ENCODE results near the gene AFAP1. TPM values are rescaled to one million over a fixed set of nuclear protein-coding genes. Genes with fewer than 3 reads are reported as not detected.

The AFAP1 gene
- total RNA-seq, 4 donors from 2014 or later = 25.1 to 56.9 (median 26.4) TPM

DNA sequence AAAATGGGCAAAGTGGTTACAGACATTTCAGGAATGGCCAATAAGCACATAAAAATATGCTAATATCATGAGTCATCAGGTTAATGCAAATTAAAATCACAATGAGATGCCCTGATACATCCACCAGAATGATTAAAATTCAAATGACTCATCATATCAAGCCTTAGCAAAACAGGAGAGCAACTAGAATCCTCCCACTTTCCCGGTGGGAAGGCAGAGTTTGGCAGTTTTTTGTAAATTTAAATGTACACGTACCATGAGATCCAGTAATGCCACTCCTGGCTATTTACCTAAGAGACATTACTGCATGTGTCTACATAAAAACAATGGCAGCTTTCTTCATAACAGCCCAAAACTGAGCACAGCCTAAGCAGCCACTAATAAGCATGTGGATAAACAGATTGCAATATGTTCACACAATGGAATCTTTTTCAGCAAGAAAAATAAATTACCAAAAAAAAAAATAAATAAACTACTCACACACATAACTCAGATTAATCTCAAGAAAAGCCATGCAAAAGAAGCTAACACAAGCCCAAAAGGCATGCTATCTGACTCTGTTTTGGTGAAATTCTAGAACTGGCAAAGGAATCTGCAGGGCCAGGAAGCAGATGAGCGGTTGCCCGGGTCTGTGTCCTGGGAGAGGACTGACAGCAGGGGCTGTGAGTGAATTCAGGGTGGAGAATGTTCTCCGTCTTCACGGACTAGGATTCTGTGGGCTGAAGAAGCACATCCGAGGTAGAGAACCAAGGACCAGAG is 48.8 kb downstream of the AFAP1 start:
- in situ Hi-C loops (cut with MboI; ENCODE audit: low pct_ligation_motif_present in 1 of 4, low pct_unique_long_range_greater_than_20kb in 1 of 4, low sequenced_read_pairs in 3 of 4) = no loop called here
- peaks cover 0 to 3% of the 10 kb centered on the region in 2 donors for H3K9me3 ChIP-seq
- no peaks in the 10 kb centered on the region for H3K27me3 ChIP-seq
- peaks cover 11 to 40% (median 22%) of the 10 kb centered on the region in 4 donors for H3K4me1 ChIP-seq
- H3K27ac ChIP-seq = peak overlapping the region; percentile 37 to 66 (median 48)
- TF ChIP-seq EP300 (IDR thresholded peaks at IDR 0.05; ENCODE audit: low read depth) (no peak), POLR2A (IDR thresholded peaks at IDR 0.05) (no peak), POLR2AphosphoS5 (IDR thresholded peaks at IDR 0.05) (no peak)
- TF ChIP-seq, protein P1, sequence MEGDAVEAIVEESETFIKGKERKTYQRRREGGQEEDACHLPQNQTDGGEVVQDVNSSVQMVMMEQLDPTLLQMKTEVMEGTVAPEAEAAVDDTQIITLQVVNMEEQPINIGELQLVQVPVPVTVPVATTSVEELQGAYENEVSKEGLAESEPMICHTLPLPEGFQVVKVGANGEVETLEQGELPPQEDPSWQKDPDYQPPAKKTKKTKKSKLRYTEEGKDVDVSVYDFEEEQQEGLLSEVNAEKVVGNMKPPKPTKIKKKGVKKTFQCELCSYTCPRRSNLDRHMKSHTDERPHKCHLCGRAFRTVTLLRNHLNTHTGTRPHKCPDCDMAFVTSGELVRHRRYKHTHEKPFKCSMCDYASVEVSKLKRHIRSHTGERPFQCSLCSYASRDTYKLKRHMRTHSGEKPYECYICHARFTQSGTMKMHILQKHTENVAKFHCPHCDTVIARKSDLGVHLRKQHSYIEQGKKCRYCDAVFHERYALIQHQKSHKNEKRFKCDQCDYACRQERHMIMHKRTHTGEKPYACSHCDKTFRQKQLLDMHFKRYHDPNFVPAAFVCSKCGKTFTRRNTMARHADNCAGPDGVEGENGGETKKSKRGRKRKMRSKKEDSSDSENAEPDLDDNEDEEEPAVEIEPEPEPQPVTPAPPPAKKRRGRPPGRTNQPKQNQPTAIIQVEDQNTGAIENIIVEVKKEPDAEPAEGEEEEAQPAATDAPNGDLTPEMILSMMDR (IDR thresholded peaks at IDR 0.05) = no peak
- no peak overlapping the region for H3K4me3 ChIP-seq
- WGBS, 2 donors (ENCODE audit: low coverage in 1 of 2) = 31 to 51% methylated on average over 6 to 7 of the region's 7 CpGs
- intact Hi-C loops (cut with DNase I; ENCODE audit: low total_unique reads) = loop anchor here (10.0 kb wide), 1 partner anchor 74 kb away; no protein-coding TSS in a partner anchor
- H3K36me3 ChIP-seq = no peaks in the 10 kb centered on the region
- DNase-seq = no peak

DNA sequence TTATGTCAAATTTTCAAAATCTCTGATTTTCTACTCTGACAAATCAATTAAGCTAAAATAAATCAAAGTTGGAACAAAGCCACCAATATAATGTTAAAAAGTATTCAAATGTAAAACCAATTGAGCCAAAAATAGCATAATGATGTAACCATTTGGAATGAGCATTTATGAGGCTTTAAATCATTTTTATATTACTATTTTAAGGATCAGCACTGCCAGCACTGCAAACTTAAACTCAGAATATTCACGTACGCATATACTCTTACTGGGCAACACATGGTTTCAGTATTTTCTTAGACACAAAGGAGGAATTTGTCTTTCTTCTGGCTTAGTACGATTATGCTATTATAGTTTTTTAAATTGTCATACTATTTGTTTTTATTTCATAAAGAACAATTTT is 52.2 kb downstream of the AFAP1 start:
- WGBS, 2 donors (ENCODE audit: low coverage in 1 of 2) = 67 to 84% methylated on average over 3 of the region's 3 CpGs
- no peak for TF ChIP-seq POLR2A (IDR thresholded peaks at IDR 0.05)
- TF ChIP-seq EP300 (IDR thresholded peaks at IDR 0.05; ENCODE audit: low read depth) = no peak
- TF ChIP-seq POLR2AphosphoS5 (IDR thresholded peaks at IDR 0.05) = peak in 1 of 3 donors; percentile 6
- TF ChIP-seq, protein P1 (IDR thresholded peaks at IDR 0.05) = no peak
- Histone ChIP-seq H3K27me3 (no peaks in the 10 kb centered on the region), H3K9me3 (peaks cover 0 to 3% of the 10 kb centered on the region in 2 donors), H3K4me1 (peaks cover 11 to 49% (median 24%) of the 10 kb centered on the region in 4 donors), H3K36me3 (no peaks in the 10 kb centered on the region), H3K27ac (peak overlapping the region; percentile 64 to 75 (median 74)), H3K4me3 (no peak overlapping the region)
- no peak for DNase-seq
- intact Hi-C loops (cut with DNase I; ENCODE audit: low total_unique reads) = no loop called here
- in situ Hi-C loops (cut with MboI; ENCODE audit: low pct_ligation_motif_present in 1 of 4, low pct_unique_long_range_greater_than_20kb in 1 of 4, low sequenced_read_pairs in 3 of 4) = no loop called here

DNA sequence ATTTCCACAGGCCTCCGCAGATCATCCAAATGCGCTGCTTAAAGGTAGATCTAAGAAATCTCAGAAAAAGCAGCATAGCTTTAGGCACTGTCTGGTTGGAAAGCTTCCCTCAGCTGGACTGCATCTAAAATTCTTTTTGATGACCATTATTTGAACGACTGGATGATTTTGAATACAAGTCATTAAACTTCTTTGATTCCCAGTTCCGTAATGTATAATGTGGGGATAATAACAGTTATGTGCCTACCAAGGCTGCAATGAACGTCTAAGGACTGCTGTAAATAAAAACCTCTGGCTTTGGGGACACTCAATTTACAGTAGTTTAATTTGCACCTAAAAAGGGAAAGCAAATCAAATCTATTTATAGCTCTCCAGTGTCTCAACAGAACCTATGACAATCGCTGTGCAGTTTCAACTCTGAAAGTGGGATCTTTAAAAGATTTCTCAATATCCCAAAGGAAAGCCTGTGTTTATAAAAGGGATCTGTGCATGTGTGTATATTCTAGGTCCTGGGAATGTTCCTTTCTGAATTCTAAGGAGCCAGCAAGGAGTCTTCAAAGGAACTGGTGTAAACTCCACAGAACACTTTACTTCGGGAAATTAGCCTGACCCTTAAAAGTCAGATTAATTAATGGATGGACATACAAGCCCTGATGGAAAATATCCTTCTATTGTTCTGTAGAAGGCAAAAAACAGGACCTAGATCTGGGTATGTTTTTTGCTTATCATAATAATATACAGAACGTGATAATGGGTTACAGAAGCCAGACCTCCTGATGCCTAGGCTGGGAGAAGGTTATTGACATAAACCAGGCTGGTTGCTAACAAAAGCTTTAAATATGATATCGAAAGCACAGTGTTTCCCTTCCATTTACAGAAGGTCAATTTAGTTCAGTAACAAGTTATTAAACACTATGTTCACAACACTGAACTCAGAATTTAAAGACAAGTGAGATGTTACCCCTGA is 53.4 kb downstream of the AFAP1 start:
- Histone ChIP-seq H3K4me1 (peaks cover 10 to 40% (median 21%) of the 10 kb centered on the region in 4 donors), H3K36me3 (no peaks in the 10 kb centered on the region), H3K27ac (peak overlapping the region; percentile 64 to 75 (median 74)), H3K9me3 (peaks cover 0 to 3% of the 10 kb centered on the region in 2 donors), H3K27me3 (no peaks in the 10 kb centered on the region), H3K4me3 (no peak overlapping the region)
- in situ Hi-C loops (cut with MboI; ENCODE audit: low pct_ligation_motif_present in 1 of 4, low pct_unique_long_range_greater_than_20kb in 1 of 4, low sequenced_read_pairs in 3 of 4) (no loop called here), intact Hi-C loops (cut with DNase I; ENCODE audit: low total_unique reads) (no loop called here)
- TF ChIP-seq POLR2AphosphoS5 (IDR thresholded peaks at IDR 0.05) = peak in 1 of 3 donors; percentile 14
- TF ChIP-seq, protein P1 (IDR thresholded peaks at IDR 0.05) = no peak
- DNase-seq = no peak
- WGBS, 2 donors (ENCODE audit: low coverage in 1 of 2) = 44 to 49% methylated on average over 9 of the region's 9 CpGs

Measured in transverse colon (tissue), 4 donors.